IMR-90 (cell line): ENCODE measurements around the gene ARRDC1. TPM values are rescaled to one million over a fixed set of nuclear protein-coding genes. Genes with fewer than 3 reads are reported as not detected.

Experiments
- ATAC-seq: fragments of 200-7000 bp; cut with Tn5 transposase; 2 replicates; pipeline ENCODE4 v1.9.1; 2020; ENCODE audit warnings: low read depth, mild to moderate bottlenecking, moderate library complexity
- BruUV-seq: library from RNA; stranded (reverse); fragments of 400-500 nt; replicated peaks from 2 replicates; lab custom pipeline; 2021; lab: Mats Ljungman, UMichigan
- CTCF ChIA-PET: fragments of 300-600 bp; formaldehyde crosslinking; extraction: SDS; loops from one replicate; lab custom pipeline; 2021; ENCODE audit warnings: antibody characterized with exemption; lab: Yijun Ruan, JAX
- POLR2A ChIA-PET: fragments of 300-600 bp; sonication (Branson Sonifier 250); formaldehyde crosslinking; loops from one replicate; lab custom pipeline; 2022; ENCODE audit warnings: antibody characterized with exemption; ENCODE audit not compliant: unreplicated experiment; lab: Charles Lee
- DNase-seq: peaks from one replicate; pipeline ENCODE4 v3.0.0; 2013
- H2AFZ ChIP-seq: replicated peaks from 2 replicates; pipeline ENCODE3; 2013; ENCODE audit warnings: low read length, mild to moderate bottlenecking; ENCODE audit not compliant: poor library complexity
- H2AK5ac ChIP-seq: 2 replicates; pipeline ENCODE4 v1.6.1; 2013; ENCODE audit warnings: low read depth, low read length, inconsistent platforms
- H2AK9ac ChIP-seq: replicated peaks from 2 replicates; pipeline ENCODE3; 2013; ENCODE audit warnings: mild to moderate bottlenecking, low read depth, low read length, moderate library complexity; ENCODE audit not compliant: poor library complexity
- H2BK120ac ChIP-seq: 2 replicates; pipeline ENCODE4 v1.6.1; 2013; ENCODE audit warnings: low read depth, low read length, inconsistent platforms
- H2BK15ac ChIP-seq: 3 replicates; pipeline ENCODE4 v1.6.1; 2013; ENCODE audit warnings: low read depth, low read length, inconsistent platforms
- H2BK20ac ChIP-seq: 2 replicates; pipeline ENCODE4 v1.6.1; 2013; ENCODE audit warnings: low read depth, mild to moderate bottlenecking, inconsistent platforms, low read length, moderate library complexity
- H2BK5ac ChIP-seq: 2 replicates; pipeline ENCODE4 v1.6.1; 2013; ENCODE audit warnings: mild to moderate bottlenecking, low read depth, low read length, inconsistent platforms; ENCODE audit not compliant: poor library complexity, severe bottlenecking
- H3K14ac ChIP-seq: replicated peaks from 2 replicates; pipeline ENCODE4 v1.6.1; 2013; ENCODE audit warnings: low read depth, low read length, inconsistent platforms
- H3K18ac ChIP-seq: 2 replicates; pipeline ENCODE4 v1.6.1; 2013; ENCODE audit warnings: low read depth, low read length, control low read depth
- H3K23ac ChIP-seq: 2 replicates; pipeline ENCODE4 v1.6.1; 2013; ENCODE audit warnings: low read depth, low read length, inconsistent platforms
- H3K27ac ChIP-seq: 2 replicates; pipeline ENCODE4 v1.5.1; 2013; ENCODE audit warnings: mild to moderate bottlenecking, control low read depth, low read length; ENCODE audit not compliant: insufficient read depth
- H3K27me3 ChIP-seq: 2 replicates; pipeline ENCODE4 v1.6.1; 2013; ENCODE audit warnings: low read length; ENCODE audit not compliant: control insufficient read depth, insufficient read depth
- H3K36me3 ChIP-seq: 2 replicates; pipeline ENCODE4 v1.6.1; 2013; ENCODE audit warnings: low read length, mixed read lengths; ENCODE audit not compliant: control insufficient read depth, insufficient read depth
- H3K4ac ChIP-seq: 2 replicates; pipeline ENCODE4 v1.6.1; 2013; ENCODE audit warnings: low read depth, low read length, inconsistent platforms
- H3K4me1 ChIP-seq: 2 replicates; pipeline ENCODE4 v1.6.1; 2013; ENCODE audit warnings: low read length, mixed read lengths; ENCODE audit not compliant: control insufficient read depth, insufficient read depth
- H3K4me2 ChIP-seq: 2 replicates; pipeline ENCODE4 v1.6.1; 2013; ENCODE audit warnings: low read depth, mild to moderate bottlenecking, control low read depth, low read length, moderate library complexity
- H3K4me3 ChIP-seq: 2 replicates; pipeline ENCODE4 v1.5.1; 2013; ENCODE audit warnings: low read depth, mild to moderate bottlenecking, control low read depth, low read length, moderate library complexity; ENCODE audit not compliant: insufficient read depth
- H3K56ac ChIP-seq: 2 replicates; pipeline ENCODE4 v1.6.1; 2013; ENCODE audit warnings: low read length, inconsistent platforms; ENCODE audit not compliant: insufficient read depth; ENCODE audit errors: extremely low read depth
- H3K79me1 ChIP-seq, 2 experiments: 2 replicates each; pipeline ENCODE4 v1.6.1; 2013; ENCODE audit warnings: low read length in 2 of 2, inconsistent platforms in 1 of 2, low read depth in 1 of 2
- H3K9ac ChIP-seq: 2 replicates; pipeline ENCODE4 v1.6.1; 2013; ENCODE audit warnings: low read depth, low read length, control low read depth
- H3K9me1 ChIP-seq: 2 replicates; pipeline ENCODE4 v1.6.1; 2013; ENCODE audit warnings: low read length, inconsistent platforms; ENCODE audit not compliant: insufficient read depth
- H3K9me3 ChIP-seq: 2 replicates; pipeline ENCODE4 v1.6.1; 2013; ENCODE audit warnings: low read length; ENCODE audit not compliant: control insufficient read depth, insufficient read depth
- H4K20me1 ChIP-seq: 2 replicates; pipeline ENCODE4 v1.6.1; 2013; ENCODE audit warnings: low read length, inconsistent platforms; ENCODE audit not compliant: insufficient read depth
- H4K5ac ChIP-seq: 2 replicates; pipeline ENCODE4 v1.6.1; 2013; ENCODE audit warnings: mild to moderate bottlenecking, low read depth, low read length, control low read depth
- H4K8ac ChIP-seq, 2 experiments: 2 replicates each; pipeline ENCODE4 v1.6.1; 2013; ENCODE audit warnings: low read depth in 2 of 2, low read length in 2 of 2, control low read depth in 1 of 2, inconsistent platforms in 1 of 2
- H4K91ac ChIP-seq: 2 replicates; pipeline ENCODE4 v1.6.1; 2013; ENCODE audit warnings: low read depth, low read length, inconsistent platforms; ENCODE audit not compliant: insufficient read depth
- BHLHE40 ChIP-seq: fragments of 150-350 bp; IDR thresholded peaks from 2 replicates; pipeline ENCODE4 v1.6.1; 2016; ENCODE audit warnings: mild to moderate bottlenecking, low read depth, low read length
- CEBPB ChIP-seq: IDR thresholded peaks from 2 replicates; pipeline ENCODE4 v1.6.1; 2012; ENCODE audit warnings: low read depth, low read length, improper control_type of control experiment
- CHD1 ChIP-seq: IDR thresholded peaks from 2 replicates; pipeline ENCODE4 v1.6.1; 2012; ENCODE audit warnings: low read depth, low read length, improper control_type of control experiment
- MXI1 ChIP-seq: IDR thresholded peaks from 2 replicates; pipeline ENCODE4 v1.6.1; 2012; ENCODE audit warnings: low read depth, mild to moderate bottlenecking, low read length, moderate library complexity, borderline replicate concordance
- NFE2L2 ChIP-seq: fragments of 150-350 bp; IDR thresholded peaks from 2 replicates; pipeline ENCODE4 v1.6.1; 2016; ENCODE audit warnings: low read depth, mild to moderate bottlenecking, low read length
- POLR2A ChIP-seq: IDR thresholded peaks from 2 replicates; pipeline ENCODE4 v1.6.1; 2012; ENCODE audit warnings: mild to moderate bottlenecking, low read depth, low read length
- RCOR1 ChIP-seq: IDR thresholded peaks from 2 replicates; pipeline ENCODE4 v1.6.1; 2012; ENCODE audit warnings: mild to moderate bottlenecking, low read length, improper control_type of control experiment; ENCODE audit not compliant: insufficient replicate concordance
- RFX5 ChIP-seq: IDR thresholded peaks from 2 replicates; pipeline ENCODE4 v1.8.0; 2012; ENCODE audit warnings: low read depth, mild to moderate bottlenecking, low read length, moderate library complexity
- WGBS, 2 experiments: methylation state at CpG; one replicate each; pipeline versions ENCODE4 v1.1.5 to v1.1.7; 2013; ENCODE audit warnings: missing lambda C conversion rate in 2 of 2; ENCODE audit not compliant: insufficient read length in 1 of 2; ENCODE audit errors: extremely low coverage in 2 of 2; 5-methylcytosine and 5-hydroxymethylcytosine counted together
- dilution Hi-C: fragments of 300-500 bp; cut with HindIII; formaldehyde crosslinking; loops from one replicate; pipeline ENCODE4 v1.14.3; 2018; ENCODE audit warnings: low sequenced_read_pairs; ENCODE audit not compliant: unreplicated experiment
- in situ Hi-C: fragments of 300-500 bp; cut with MboI; formaldehyde crosslinking; loops from 3 replicates; pipeline ENCODE4 v1.14.3; 2019; ENCODE audit warnings: low sequenced_read_pairs, inconsistent platforms, mixed read lengths
- intact Hi-C: fragments of 100-400 bp; cut with micrococcal nuclease; formaldehyde crosslinking; loops from 2 replicates; pipeline ENCODE4 v1.10.0; 2022
- polyA plus RNA-seq, 3 experiments: library from polyadenylated mRNA; depleted of rRNA; stranded (reverse); fragments of >200 nt; gene quantifications; 2 replicates each; pipeline ENCODE4 v1.2.3, GENCODE V29; 2012; ENCODE audit warnings: low replicate concordance in 1 of 3
- total RNA-seq: library from RNA; depleted of rRNA; stranded (reverse); fragments of >200 nt; gene quantifications from 2 replicates; pipeline ENCODE4 v1.2.3, GENCODE V29; 2012
- TF ChIP-seq, protein P1 (sequence below): fragments of 150-350 bp; IDR thresholded peaks from 2 replicates; pipeline ENCODE4 v1.6.1; 2017; ENCODE audit warnings: mild to moderate bottlenecking, antibody characterized with exemption, low read length, low read depth
- TF ChIP-seq, protein P2 (sequence below): conservative IDR thresholded peaks from 2 replicates; pipeline ENCODE4 v1.5.1; 2012; ENCODE audit warnings: mild to moderate bottlenecking, low read depth, low read length, improper control_type of control experiment

ARRDC1 gene
- total and polyA plus RNA-seq, 2 of the 4 experiments (the other 2 are of a cell fraction) = 7.7 to 41.4 TPM

- BruUV-seq = no TSS peak
- ATAC-seq = no peak
- ChIA-PET CTCF (interaction anchor here (0.6 to 1.0 kb wide), 2 partner anchors 16 to 38 kb away, joined by 3 to 5 read pairs; no protein-coding TSS in a partner anchor), POLR2A (no interaction called here)
- Histone ChIP-seq H3K23ac (no peak overlapping the region), H2BK5ac (no peak overlapping the region), H2BK120ac (no peak overlapping the region), H3K4me1 (no peaks in the 10 kb centered on the region), H3K9ac (no peak overlapping the region), H2BK15ac (no peak overlapping the region), H3K9me1 (peaks cover 17% of the 10 kb centered on the region; the same call in 1 of the 2 replicates), H3K4me3 (no peak overlapping the region), H3K4me2 (no peak overlapping the region), H3K56ac (no peak overlapping the region), H3K27me3 (no peaks in the 10 kb centered on the region), H4K91ac (no peak overlapping the region), H3K27ac (no peak overlapping the region), H3K18ac (no peak overlapping the region), H2AFZ (no peak overlapping the region), H4K20me1 (peaks cover 53% of the 10 kb centered on the region), H4K5ac (no peak overlapping the region), H2AK5ac (no peak overlapping the region), H3K9me3 (no peaks in the 10 kb centered on the region), H3K14ac (no peak overlapping the region), H3K79me1 (peaks cover 32 to 74% of the 10 kb centered on the region in 2 experiments), H2AK9ac (no peak overlapping the region), H3K4ac (no peak overlapping the region), H2BK20ac (no peak overlapping the region), H4K8ac (no peak overlapping the region), H3K36me3 (peaks cover 3% of the 10 kb centered on the region)
- TF ChIP-seq RCOR1 = no peak
- no peak for TF ChIP-seq BHLHE40
- TF ChIP-seq, protein P1, sequence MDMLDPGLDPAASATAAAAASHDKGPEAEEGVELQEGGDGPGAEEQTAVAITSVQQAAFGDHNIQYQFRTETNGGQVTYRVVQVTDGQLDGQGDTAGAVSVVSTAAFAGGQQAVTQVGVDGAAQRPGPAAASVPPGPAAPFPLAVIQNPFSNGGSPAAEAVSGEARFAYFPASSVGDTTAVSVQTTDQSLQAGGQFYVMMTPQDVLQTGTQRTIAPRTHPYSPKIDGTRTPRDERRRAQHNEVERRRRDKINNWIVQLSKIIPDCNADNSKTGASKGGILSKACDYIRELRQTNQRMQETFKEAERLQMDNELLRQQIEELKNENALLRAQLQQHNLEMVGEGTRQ = no peak
- TF ChIP-seq CEBPB = no peak
- TF ChIP-seq NFE2L2 = no peak
- TF ChIP-seq POLR2A = no peak
- TF ChIP-seq CHD1 = no peak
- no peak for TF ChIP-seq MXI1
- TF ChIP-seq, protein P2, sequence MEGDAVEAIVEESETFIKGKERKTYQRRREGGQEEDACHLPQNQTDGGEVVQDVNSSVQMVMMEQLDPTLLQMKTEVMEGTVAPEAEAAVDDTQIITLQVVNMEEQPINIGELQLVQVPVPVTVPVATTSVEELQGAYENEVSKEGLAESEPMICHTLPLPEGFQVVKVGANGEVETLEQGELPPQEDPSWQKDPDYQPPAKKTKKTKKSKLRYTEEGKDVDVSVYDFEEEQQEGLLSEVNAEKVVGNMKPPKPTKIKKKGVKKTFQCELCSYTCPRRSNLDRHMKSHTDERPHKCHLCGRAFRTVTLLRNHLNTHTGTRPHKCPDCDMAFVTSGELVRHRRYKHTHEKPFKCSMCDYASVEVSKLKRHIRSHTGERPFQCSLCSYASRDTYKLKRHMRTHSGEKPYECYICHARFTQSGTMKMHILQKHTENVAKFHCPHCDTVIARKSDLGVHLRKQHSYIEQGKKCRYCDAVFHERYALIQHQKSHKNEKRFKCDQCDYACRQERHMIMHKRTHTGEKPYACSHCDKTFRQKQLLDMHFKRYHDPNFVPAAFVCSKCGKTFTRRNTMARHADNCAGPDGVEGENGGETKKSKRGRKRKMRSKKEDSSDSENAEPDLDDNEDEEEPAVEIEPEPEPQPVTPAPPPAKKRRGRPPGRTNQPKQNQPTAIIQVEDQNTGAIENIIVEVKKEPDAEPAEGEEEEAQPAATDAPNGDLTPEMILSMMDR = no peak
- no peak for TF ChIP-seq RFX5
- dilution Hi-C loops = no loop called here
- WGBS, 2 experiments = no CpG with 5 or more reads among the region's 2 CpGs
- DNase-seq = no peak
- intact Hi-C loops = no loop called here
- in situ Hi-C loops = no loop called here
These were observed 53.3 kb downstream of the ARRDC1 start for GRCh38 chr9:137658781-137659180.
